HG02973 (cell line): Measurements from ENCODE around the gene GNE.

Source experiments
- ATAC-seq: cut with Tn5 transposase; IDR thresholded peaks from one replicate; pipeline ENCODE4 v1.9.1; 2021; ENCODE audit warnings: moderate library complexity; ENCODE audit not compliant: unreplicated experiment

GNE gene

GRCh38 chr9:36169708-36170107 lies 88.5 kb downstream of the GNE start:
- ATAC-seq = no peak

- ATAC-seq = no peak
Observed at GRCh38 chr9:36169166-36169565, 89.1 kb downstream of the GNE start, which contains the start of gene CCIN. Gene CCIN, plus strand, starts transcription at chr9:36169388. Its CDS starts 115 bp downstream, at chr9:36169503.

- ATAC-seq = peak; percentile 73
Observed at GRCh38 chr9:36166168-36166927, 91.9 kb downstream of the GNE start.

- ATAC-seq = no peak
Observed at GRCh38 chr9:36165826-36166167, 92.5 kb downstream of the GNE start.

- no peak for ATAC-seq
Observed at GRCh38 chr9:36164989-36165388, 93.3 kb downstream of the GNE start.
